HepG2 (cell line): ENCODE measurements around the gene METTL27. TPM values are rescaled to one million over a fixed set of nuclear protein-coding genes. Genes with fewer than 3 reads are reported as not detected.

Source experiments
- AHR ChIP-seq: IDR thresholded peaks from 2 replicates; pipeline ENCODE4 v1.6.1; 2018; ENCODE audit warnings: missing genetic modification reagents, missing compliant biosample characterization
- BCL3 ChIP-seq: sonication (generic); formaldehyde crosslinking; IDR thresholded peaks from 2 replicates; pipeline ENCODE4 v1.5.1; 2020; ENCODE audit warnings: mild to moderate bottlenecking, missing genetic modification reagents, moderate library complexity
- GATA4 ChIP-seq: sonication (generic); IDR thresholded peaks from 2 replicates; pipeline ENCODE4 v1.6.1; 2016; ENCODE audit warnings: antibody characterized with exemption, low read depth, borderline replicate concordance
- ISX ChIP-seq: sonication (generic); formaldehyde crosslinking; conservative IDR thresholded peaks from 2 replicates; pipeline ENCODE4 v1.5.0; 2020; ENCODE audit warnings: missing genetic modification reagents
- KLF13 ChIP-seq: sonication (generic); formaldehyde crosslinking; IDR thresholded peaks from 2 replicates; pipeline ENCODE4 v1.4.0; 2020; ENCODE audit warnings: mild to moderate bottlenecking, missing genetic modification reagents
- KMT2B ChIP-seq: IDR thresholded peaks from 2 replicates; pipeline ENCODE4 v1.6.1; 2016; ENCODE audit warnings: missing genetic modification reagents, missing compliant biosample characterization
- MTF1 ChIP-seq: sonication (generic); formaldehyde crosslinking; IDR thresholded peaks from 2 replicates; pipeline ENCODE4 v1.5.0; 2020; ENCODE audit warnings: missing genetic modification reagents
- NFRKB ChIP-seq: fragments of 450-650 bp; IDR thresholded peaks from 2 replicates; pipeline ENCODE4 v1.6.1; 2017
- RXRA ChIP-seq: sonication (generic); formaldehyde crosslinking; IDR thresholded peaks from 2 replicates; pipeline ENCODE4 v1.5.1; 2020; ENCODE audit warnings: missing genetic modification reagents
- SIX1 ChIP-seq: sonication (generic); formaldehyde crosslinking; IDR thresholded peaks from 2 replicates; pipeline ENCODE4 v1.4.0; 2020; ENCODE audit warnings: missing genetic modification reagents, borderline replicate concordance
- SKI ChIP-seq: fragments of 450-650 bp; IDR thresholded peaks from one replicate; pipeline ENCODE4 v1.6.1; 2018; ENCODE audit warnings: mild to moderate bottlenecking; ENCODE audit not compliant: partially characterized antibody
- THAP11 ChIP-seq: IDR thresholded peaks from 2 replicates; pipeline ENCODE4 v1.6.1; 2016; ENCODE audit warnings: missing biosample characterization, missing genetic modification reagents
- U2AF2 ChIP-seq: fragments of 200-400 bp; formaldehyde crosslinking; IDR thresholded peaks from 2 replicates; pipeline ENCODE4 v1.6.1; 2017; ENCODE audit warnings: low read depth, mild to moderate bottlenecking, low read length
- ZNF207 ChIP-seq: fragments of 450-650 bp; IDR thresholded peaks from 2 replicates; pipeline ENCODE4 v1.6.1; 2016; ENCODE audit warnings: antibody characterized with exemption, borderline replicate concordance
- ZNF280B ChIP-seq: sonication (generic); formaldehyde crosslinking; IDR thresholded peaks from 2 replicates; pipeline ENCODE4 v1.5.0; 2020; ENCODE audit warnings: missing genetic modification reagents, mild to moderate bottlenecking, borderline replicate concordance
- ZNF556 ChIP-seq: sonication (generic); formaldehyde crosslinking; IDR thresholded peaks from 2 replicates; pipeline ENCODE4 v1.4.0; 2020; ENCODE audit warnings: mild to moderate bottlenecking, missing genetic modification reagents, borderline replicate concordance
- ZNF576 ChIP-seq: sonication (generic); formaldehyde crosslinking; IDR thresholded peaks from 2 replicates; pipeline ENCODE4 v1.4.0; 2020; ENCODE audit warnings: mild to moderate bottlenecking, missing genetic modification reagents
- ZNF850 ChIP-seq: sonication (generic); formaldehyde crosslinking; conservative IDR thresholded peaks from 2 replicates; pipeline ENCODE4 v1.9.0; 2021; ENCODE audit warnings: mild to moderate bottlenecking, missing genetic modification reagents
- ZSCAN20 ChIP-seq: sonication (generic); formaldehyde crosslinking; IDR thresholded peaks from 2 replicates; pipeline ENCODE4 v1.4.0; 2020; ENCODE audit warnings: missing genetic modification reagents, mild to moderate bottlenecking, borderline replicate concordance
- polyA plus RNA-seq, 8 experiments: library from polyadenylated mRNA; depleted of rRNA in 3 of 8; stranded (reverse) in 7 of 8; unstranded in 1 of 8; fragments of >200 nt; fragmentation: Illumina TruSeq in 4 of 8; extraction: Trizol in 4 of 8; gene quantifications; 2 replicates each; pipeline versions ENCODE4 v1.2.1 to v1.2.3, GENCODE V29; 2011 to 2016; ENCODE audit warnings: low read depth in 4 of 8, missing spikeins in 1 of 8, mixed read lengths in 1 of 8; ENCODE audit not compliant: insufficient read depth in 1 of 8
- total RNA-seq, 5 experiments: library from RNA; depleted of rRNA; stranded (reverse); fragments of >200 nt; fragmentation: Illumina TruSeq; extraction: Trizol; gene quantifications; 2 replicates each; pipeline ENCODE4 v1.2.3, GENCODE V29; 2016; ENCODE audit warnings: low read depth in 1 of 5
- TF ChIP-seq, protein P1 (sequence below): sonication (generic); formaldehyde crosslinking; IDR thresholded peaks from 2 replicates; pipeline ENCODE4 v1.5.0; 2020; ENCODE audit warnings: mild to moderate bottlenecking, missing genetic modification reagents, borderline replicate concordance

METTL27 gene
- total and polyA plus RNA-seq, 2 of the 13 experiments (the other 11 are each of a cell fraction or from before 2014, with no cell fraction given) = 2.0 to 3.0 TPM

GRCh38 chr7:73842067-73842976 lies at the start of gene METTL27 (continued):
- TF ChIP-seq U2AF2 (no peak), MTF1 (CRISPR knock-in tag) (no peak), ISX (CRISPR knock-in tag) (no peak), RXRA (CRISPR knock-in tag) (no peak), THAP11 (no peak), ZSCAN20 (CRISPR knock-in tag) (no peak), NFRKB (no peak), BCL3 (0 out of 2 replicates have a peak, but pooled peaks have one; percentile 21), SKI (no peak), KLF13 (CRISPR knock-in tag) (no peak), ZNF207 (no peak), ZNF556 (no peak), ZNF280B (CRISPR knock-in tag) (0 out of 2 replicates have a peak, but pooled peaks have one; percentile 55), AHR (CRISPR knock-in tag) (no peak), ZNF850 (no peak), ZNF576 (CRISPR knock-in tag) (no peak), GATA4 (peak; percentile 75; the same call in 1 of the 2 replicates), SIX1 (CRISPR knock-in tag) (no peak), KMT2B (CRISPR knock-in tag) (no peak)
- TF ChIP-seq, protein P1, sequence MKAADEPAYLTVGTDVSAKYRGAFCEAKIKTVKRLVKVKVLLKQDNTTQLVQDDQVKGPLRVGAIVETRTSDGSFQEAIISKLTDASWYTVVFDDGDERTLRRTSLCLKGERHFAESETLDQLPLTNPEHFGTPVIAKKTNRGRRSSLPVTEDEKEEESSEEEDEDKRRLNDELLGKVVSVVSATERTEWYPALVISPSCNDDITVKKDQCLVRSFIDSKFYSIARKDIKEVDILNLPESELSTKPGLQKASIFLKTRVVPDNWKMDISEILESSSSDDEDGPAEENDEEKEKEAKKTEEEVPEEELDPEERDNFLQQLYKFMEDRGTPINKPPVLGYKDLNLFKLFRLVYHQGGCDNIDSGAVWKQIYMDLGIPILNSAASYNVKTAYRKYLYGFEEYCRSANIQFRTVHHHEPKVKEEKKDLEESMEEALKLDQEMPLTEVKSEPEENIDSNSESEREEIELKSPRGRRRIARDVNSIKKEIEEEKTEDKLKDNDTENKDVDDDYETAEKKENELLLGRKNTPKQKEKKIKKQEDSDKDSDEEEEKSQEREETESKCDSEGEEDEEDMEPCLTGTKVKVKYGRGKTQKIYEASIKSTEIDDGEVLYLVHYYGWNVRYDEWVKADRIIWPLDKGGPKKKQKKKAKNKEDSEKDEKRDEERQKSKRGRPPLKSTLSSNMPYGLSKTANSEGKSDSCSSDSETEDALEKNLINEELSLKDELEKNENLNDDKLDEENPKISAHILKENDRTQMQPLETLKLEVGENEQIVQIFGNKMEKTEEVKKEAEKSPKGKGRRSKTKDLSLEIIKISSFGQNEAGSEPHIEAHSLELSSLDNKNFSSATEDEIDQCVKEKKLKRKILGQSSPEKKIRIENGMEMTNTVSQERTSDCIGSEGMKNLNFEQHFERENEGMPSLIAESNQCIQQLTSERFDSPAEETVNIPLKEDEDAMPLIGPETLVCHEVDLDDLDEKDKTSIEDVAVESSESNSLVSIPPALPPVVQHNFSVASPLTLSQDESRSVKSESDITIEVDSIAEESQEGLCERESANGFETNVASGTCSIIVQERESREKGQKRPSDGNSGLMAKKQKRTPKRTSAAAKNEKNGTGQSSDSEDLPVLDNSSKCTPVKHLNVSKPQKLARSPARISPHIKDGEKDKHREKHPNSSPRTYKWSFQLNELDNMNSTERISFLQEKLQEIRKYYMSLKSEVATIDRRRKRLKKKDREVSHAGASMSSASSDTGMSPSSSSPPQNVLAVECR (CRISPR knock-in tag) = peak; percentile 41; the same call in 1 of the 2 replicates
